Right lobe of liver (tissue), 4 donors: ENCODE data around the gene OR6C1.

ENCODE experiments used
- POLR2A ChIP-seq: fragments of 450-650 bp; IDR thresholded peaks from one replicate; pipeline ENCODE4 v1.6.1; 2017; ENCODE audit warnings: antibody characterized with exemption, mild to moderate bottlenecking
- TF ChIP-seq, protein P1 (sequence below), 4 donors: fragments of 200-600 bp in 3 of 4; fragments of 450-650 bp in 1 of 4; IDR thresholded peaks; one replicate each; pipeline versions ENCODE4 v1.5.1 to v1.8.0; 2016 to 2022; ENCODE audit warnings: antibody characterized with exemption in 4 of 4, mild to moderate bottlenecking in 2 of 4
- donor health status: DM: no; HTN: no; CAD: no.
- donor health status: DM: no; HTN: no; CAD: no.
- donor health status: DM: no; HTN: yes; CAD: no.

DNA sequence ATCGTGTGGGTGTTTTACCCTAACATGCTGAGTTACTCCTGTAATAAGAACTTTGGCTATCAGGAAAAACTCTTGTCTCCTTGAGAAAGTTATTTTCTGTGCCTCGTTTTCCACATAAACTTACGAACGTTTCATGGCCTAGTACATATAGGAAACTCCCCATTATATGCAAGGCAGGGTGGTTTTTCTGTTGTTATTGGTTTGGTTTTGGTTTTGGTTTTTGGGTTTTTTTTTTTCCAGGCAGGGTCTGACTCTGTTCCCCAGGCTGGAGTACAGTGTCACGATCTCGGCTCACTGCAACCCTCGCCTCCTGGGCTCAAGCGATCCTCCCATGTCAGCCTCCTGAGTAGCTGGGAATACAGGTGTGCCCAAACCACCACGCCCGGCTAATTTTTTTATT, 21.9 kb downstream of the OR6C1 start:
- no peak for TF ChIP-seq POLR2A
- TF ChIP-seq, protein P1, sequence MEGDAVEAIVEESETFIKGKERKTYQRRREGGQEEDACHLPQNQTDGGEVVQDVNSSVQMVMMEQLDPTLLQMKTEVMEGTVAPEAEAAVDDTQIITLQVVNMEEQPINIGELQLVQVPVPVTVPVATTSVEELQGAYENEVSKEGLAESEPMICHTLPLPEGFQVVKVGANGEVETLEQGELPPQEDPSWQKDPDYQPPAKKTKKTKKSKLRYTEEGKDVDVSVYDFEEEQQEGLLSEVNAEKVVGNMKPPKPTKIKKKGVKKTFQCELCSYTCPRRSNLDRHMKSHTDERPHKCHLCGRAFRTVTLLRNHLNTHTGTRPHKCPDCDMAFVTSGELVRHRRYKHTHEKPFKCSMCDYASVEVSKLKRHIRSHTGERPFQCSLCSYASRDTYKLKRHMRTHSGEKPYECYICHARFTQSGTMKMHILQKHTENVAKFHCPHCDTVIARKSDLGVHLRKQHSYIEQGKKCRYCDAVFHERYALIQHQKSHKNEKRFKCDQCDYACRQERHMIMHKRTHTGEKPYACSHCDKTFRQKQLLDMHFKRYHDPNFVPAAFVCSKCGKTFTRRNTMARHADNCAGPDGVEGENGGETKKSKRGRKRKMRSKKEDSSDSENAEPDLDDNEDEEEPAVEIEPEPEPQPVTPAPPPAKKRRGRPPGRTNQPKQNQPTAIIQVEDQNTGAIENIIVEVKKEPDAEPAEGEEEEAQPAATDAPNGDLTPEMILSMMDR (IDR thresholded peaks at IDR 0.05) = no peak
